Neural cell (in vitro differentiated cells): ENCODE data around the gene CENPT. TPM values are rescaled to one million over a fixed set of nuclear protein-coding genes. Genes with fewer than 3 reads are reported as not detected.

ENCODE experiments used
- H2AFZ ChIP-seq: fragments of 200-600, 300-800 bp; sonication (generic), shearing (Covaris generic); 2 replicates; pipeline ENCODE4 v1.6.0; 2014; ENCODE audit warnings: low read depth, mild to moderate bottlenecking, antibody characterized with exemption, low read length, moderate library complexity
- H3F3A ChIP-seq: fragments of 200-600 bp; shearing (Covaris generic); 2 replicates; pipeline ENCODE4 v1.6.1; 2016; ENCODE audit warnings: mild to moderate bottlenecking, moderate library complexity, mixed read lengths, antibody characterized with exemption, low read length; ENCODE audit not compliant: insufficient read depth, poor library complexity, severe bottlenecking
- H3K27ac ChIP-seq: fragments of 200-600, 300-800 bp; sonication (generic), shearing (Covaris generic); 2 replicates; pipeline ENCODE4 v1.5.1; 2014; ENCODE audit warnings: mild to moderate bottlenecking, low read length, moderate library complexity
- H3K27me3 ChIP-seq: fragments of 300-800, 200-600 bp; sonication (generic), shearing (Covaris generic); 2 replicates; pipeline ENCODE4 v1.6.0; 2014; ENCODE audit warnings: mild to moderate bottlenecking, low read depth, low read length, moderate library complexity; ENCODE audit not compliant: insufficient read depth
- H3K36me3 ChIP-seq: fragments of 300-800, 200-600 bp; sonication (generic), shearing (Covaris generic); 2 replicates; pipeline ENCODE4 v1.5.1; 2014; ENCODE audit warnings: mild to moderate bottlenecking, antibody characterized with exemption, low read length, moderate library complexity; ENCODE audit not compliant: insufficient read depth
- H3K4me2 ChIP-seq: fragments of 300-800, 200-600 bp; sonication (generic), shearing (Covaris generic); 2 replicates; pipeline ENCODE4 v1.6.0; 2014; ENCODE audit warnings: mild to moderate bottlenecking, low read length
- H3K4me3 ChIP-seq: fragments of 300-800, 200-600 bp; sonication (generic), shearing (Covaris generic); 2 replicates; pipeline ENCODE4 v1.5.1; 2014; ENCODE audit warnings: mild to moderate bottlenecking, low read length, moderate library complexity
- H3K79me2 ChIP-seq: fragments of 200-600 bp; shearing (Covaris generic); replicated peaks from 2 replicates; pipeline ENCODE4 v1.6.0; 2014; ENCODE audit warnings: mild to moderate bottlenecking, low read length, moderate library complexity; ENCODE audit not compliant: insufficient read depth
- H3K9ac ChIP-seq: fragments of 300-800, 200-600 bp; sonication (generic), shearing (Covaris generic); 2 replicates; pipeline ENCODE4 v1.6.1; 2016; ENCODE audit warnings: mild to moderate bottlenecking, low read length, mixed read lengths
- H3K9me2 ChIP-seq: fragments of 200-600 bp; shearing (Covaris generic); 2 replicates; pipeline ENCODE4 v1.6.1; 2016; ENCODE audit warnings: mild to moderate bottlenecking, low read length, mixed read lengths; ENCODE audit not compliant: insufficient read depth
- H3K9me3 ChIP-seq: fragments of 200-600, 300-800 bp; sonication (generic), shearing (Covaris generic); 2 replicates; pipeline ENCODE4 v1.6.1; 2016; ENCODE audit warnings: mild to moderate bottlenecking, mixed run types, low read length, moderate library complexity, mixed read lengths
- H4K20me1 ChIP-seq: fragments of 200-600 bp; shearing (Covaris generic); 2 replicates; pipeline ENCODE4 v1.6.1; 2016; ENCODE audit warnings: mild to moderate bottlenecking, mixed run types; ENCODE audit not compliant: insufficient read depth
- EP300 ChIP-seq: fragments of 450-650 bp; conservative IDR thresholded peaks from 2 replicates; pipeline ENCODE4 v1.6.1; 2014; ENCODE audit warnings: antibody characterized with exemption, mild to moderate bottlenecking, moderate library complexity; ENCODE audit not compliant: poor library complexity, severe bottlenecking
- EZH2 ChIP-seq: fragments of 200-600, 300-800 bp; shearing (Covaris generic), sonication (generic); IDR thresholded peaks from 2 replicates; pipeline ENCODE4 v1.6.1; 2014; ENCODE audit warnings: antibody characterized with exemption, low read length, borderline replicate concordance, mild to moderate bottlenecking; ENCODE audit not compliant: insufficient read depth, poor library complexity, severe bottlenecking
- MXI1 ChIP-seq: fragments of 450-650 bp; conservative IDR thresholded peaks from 2 replicates; pipeline ENCODE4 v1.6.1; 2014; ENCODE audit warnings: antibody characterized with exemption, mild to moderate bottlenecking; ENCODE audit not compliant: poor library complexity, severe bottlenecking
- POLR2AphosphoS5 ChIP-seq: IDR thresholded peaks from 2 replicates; pipeline ENCODE4 v1.6.1; 2012
- RAD21 ChIP-seq: fragments of 450-650 bp; conservative IDR thresholded peaks from 2 replicates; pipeline ENCODE4 v1.6.1; 2014; ENCODE audit warnings: antibody characterized with exemption, mild to moderate bottlenecking, moderate library complexity
- REST ChIP-seq: IDR thresholded peaks from 2 replicates; pipeline ENCODE4 v1.6.1; 2012; ENCODE audit warnings: borderline replicate concordance
- SMC3 ChIP-seq: fragments of 450-650 bp; conservative IDR thresholded peaks from 2 replicates; pipeline ENCODE4 v1.6.1; 2014; ENCODE audit warnings: antibody characterized with exemption, mild to moderate bottlenecking, moderate library complexity; ENCODE audit not compliant: poor library complexity
- TAF1 ChIP-seq: IDR thresholded peaks from 2 replicates; pipeline ENCODE4 v1.6.1; 2012; ENCODE audit warnings: low read depth
- polyA plus RNA-seq: library from polyadenylated mRNA; depleted of rRNA; stranded (reverse); fragments of >200 nt; gene quantifications from 2 replicates; pipeline ENCODE4 v1.2.3, GENCODE V29; 2014
- TF ChIP-seq, protein P1 (sequence below): fragments of 450-650 bp; IDR thresholded peaks from 2 replicates; pipeline ENCODE4 v1.5.1; 2014; ENCODE audit warnings: antibody characterized with exemption, mild to moderate bottlenecking, moderate library complexity; ENCODE audit not compliant: poor library complexity, severe bottlenecking

Gene CENPT
- polyA plus RNA-seq, 1 donor from 2014 or later = 104 TPM

- Histone ChIP-seq H3K27ac (no peak overlapping the region), H3K9me3 (no peaks in the 10 kb centered on the region), H3K9ac (no peak overlapping the region), H3K4me3 (no peak overlapping the region), H3K4me2 (no peak overlapping the region), H3K27me3 (no peaks in the 10 kb centered on the region), H2AFZ (no peak overlapping the region), H4K20me1 (no peaks in the 10 kb centered on the region), H3F3A (no peaks in the 10 kb centered on the region), H3K79me2 (no peaks in the 10 kb centered on the region), H3K36me3 (peaks cover 8% of the 10 kb centered on the region), H3K9me2 (no peaks in the 10 kb centered on the region)
- TF ChIP-seq POLR2AphosphoS5 (no peak), MXI1 (no peak), RAD21 (no peak), SMC3 (no peak), TAF1 (no peak), EZH2 (no peak), EP300 (no peak), REST (no peak)
- TF ChIP-seq, protein P1, sequence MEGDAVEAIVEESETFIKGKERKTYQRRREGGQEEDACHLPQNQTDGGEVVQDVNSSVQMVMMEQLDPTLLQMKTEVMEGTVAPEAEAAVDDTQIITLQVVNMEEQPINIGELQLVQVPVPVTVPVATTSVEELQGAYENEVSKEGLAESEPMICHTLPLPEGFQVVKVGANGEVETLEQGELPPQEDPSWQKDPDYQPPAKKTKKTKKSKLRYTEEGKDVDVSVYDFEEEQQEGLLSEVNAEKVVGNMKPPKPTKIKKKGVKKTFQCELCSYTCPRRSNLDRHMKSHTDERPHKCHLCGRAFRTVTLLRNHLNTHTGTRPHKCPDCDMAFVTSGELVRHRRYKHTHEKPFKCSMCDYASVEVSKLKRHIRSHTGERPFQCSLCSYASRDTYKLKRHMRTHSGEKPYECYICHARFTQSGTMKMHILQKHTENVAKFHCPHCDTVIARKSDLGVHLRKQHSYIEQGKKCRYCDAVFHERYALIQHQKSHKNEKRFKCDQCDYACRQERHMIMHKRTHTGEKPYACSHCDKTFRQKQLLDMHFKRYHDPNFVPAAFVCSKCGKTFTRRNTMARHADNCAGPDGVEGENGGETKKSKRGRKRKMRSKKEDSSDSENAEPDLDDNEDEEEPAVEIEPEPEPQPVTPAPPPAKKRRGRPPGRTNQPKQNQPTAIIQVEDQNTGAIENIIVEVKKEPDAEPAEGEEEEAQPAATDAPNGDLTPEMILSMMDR = no peak
These were observed 38.1 kb upstream of the CENPT start for GRCh38 chr16:67885545-67885944.

- H4K20me1 ChIP-seq = no peaks in the 10 kb centered on the region
- no peak within 1 kb of the TSS for H2AFZ ChIP-seq
- no peaks in the 10 kb centered on the region for H3F3A ChIP-seq
These were observed 37.2 kb upstream of the CENPT start, which contains the start of gene NRN1L for GRCh38 chr16:67884684-67885083. NRN1L (plus strand) TSS chr16:67884885; CDS start chr16:67884904, 19 bp downstream.

More at GRCh38 chr16:67884684-67885083, 37.2 kb upstream of the CENPT start, which contains the start of gene NRN1L:
- no peaks in the 10 kb centered on the region for H3K9me2 ChIP-seq
- no peak within 1 kb of the TSS for H3K4me2 ChIP-seq
- no peaks in the 10 kb centered on the region for H3K27me3 ChIP-seq
- TF ChIP-seq, protein P1 = no peak
- TF ChIP-seq TAF1 = no peak
- no peak for TF ChIP-seq RAD21
- TF ChIP-seq EZH2 = no peak
- no peak for TF ChIP-seq MXI1
- TF ChIP-seq POLR2AphosphoS5 = no peak
- TF ChIP-seq SMC3 = no peak
- no peak for TF ChIP-seq EP300
- TF ChIP-seq REST = no peak
- no peaks in the 10 kb centered on the region for H3K79me2 ChIP-seq
- no peak within 1 kb of the TSS for H3K27ac ChIP-seq
- no peaks in the 10 kb centered on the region for H3K9me3 ChIP-seq
- no peak within 1 kb of the TSS for H3K9ac ChIP-seq
- peaks cover 8% of the 10 kb centered on the region for H3K36me3 ChIP-seq
- no peak within 1 kb of the TSS for H3K4me3 ChIP-seq
